ENCODE results near the gene IDI2. TPM values are rescaled to one million over a fixed set of nuclear protein-coding genes. Genes with fewer than 3 reads are reported as not detected.

The IDI2 gene
- total and polyA plus RNA-seq, 2 of the 13 experiments (the other 11 are each of a cell fraction or from before 2014, with no cell fraction given) = not detected

- no peak for TF ChIP-seq PRDM10 (CRISPR knock-in tag; IDR thresholded peaks at IDR 0.05; ENCODE audit: low read depth)
- peak; percentile 96 for TF ChIP-seq ZBTB25 (CRISPR knock-in tag; IDR thresholded peaks at IDR 0.05)
- peak; percentile 64 for TF ChIP-seq ZNF343 (CRISPR knock-in tag; IDR thresholded peaks at IDR 0.05)
- peak; percentile 79; the same call in 1 of the 2 replicates for TF ChIP-seq AKAP8 (CRISPR knock-in tag; IDR thresholded peaks at IDR 0.05)
- TF ChIP-seq ZBTB21 (CRISPR knock-in tag; IDR thresholded peaks at IDR 0.05) = peak; percentile 86
- TF ChIP-seq RBM22 (optimal IDR thresholded peaks at IDR 0.05; ENCODE audit: low read length) = peak; percentile 37
- peak; percentile 87; the same call in 1 of the 2 replicates for TF ChIP-seq CAMTA2 (CRISPR knock-in tag; IDR thresholded peaks at IDR 0.05; ENCODE audit: borderline replicate concordance)
- TF ChIP-seq ZMYM2 (CRISPR knock-in tag; IDR thresholded peaks at IDR 0.05) = 0 out of 2 replicates have a peak, but pooled peaks have one; percentile 4
- TF ChIP-seq RFX3 (CRISPR knock-in tag; IDR thresholded peaks at IDR 0.05) = 0 out of 2 replicates have a peak, but pooled peaks have one; percentile 8
- peak; percentile 77; the same call in 1 of the 2 replicates for TF ChIP-seq ZNF761 (CRISPR knock-in tag; conservative IDR thresholded peaks at IDR 0.05)
- TF ChIP-seq ZNF275 (CRISPR knock-in tag; IDR thresholded peaks at IDR 0.05; ENCODE audit: borderline replicate concordance) = no peak; the same call in 1 of the 2 replicates
- peak; percentile 60; the same call in 1 of the 2 replicates for TF ChIP-seq ZNF281 (CRISPR knock-in tag; IDR thresholded peaks at IDR 0.05; ENCODE audit: borderline replicate concordance)
- peak; percentile 80 for TF ChIP-seq SP5 (CRISPR knock-in tag; IDR thresholded peaks at IDR 0.05; ENCODE audit: borderline replicate concordance, low read depth)
- peak; percentile 89 for TF ChIP-seq SAP130 (CRISPR knock-in tag; IDR thresholded peaks at IDR 0.05; ENCODE audit: low read depth)
- TF ChIP-seq YY1 (IDR thresholded peaks at IDR 0.05; ENCODE audit: insufficient read depth, insufficient replicate concordance, low read depth, low read length) = peak; percentile 72
- TF ChIP-seq THYN1 (CRISPR knock-in tag; IDR thresholded peaks at IDR 0.05; ENCODE audit: borderline replicate concordance, low read depth) = no peak
- TF ChIP-seq ZNF121 (CRISPR knock-in tag; IDR thresholded peaks at IDR 0.05) = peak; percentile 17; the same call in 1 of the 2 replicates
- TF ChIP-seq TFDP1 (CRISPR knock-in tag; IDR thresholded peaks at IDR 0.05; ENCODE audit: borderline replicate concordance) = peak; percentile 80; the same call in 1 of the 2 replicates
- TF ChIP-seq RFXAP (CRISPR knock-in tag; IDR thresholded peaks at IDR 0.05; ENCODE audit: borderline replicate concordance) = peak; percentile 93
These were observed 23.2 kb upstream of the IDI2 start, which contains the start of gene IDI1 (continued) for GRCh38 chr10:1048732-1049424.
